Trophoblast cell (in vitro differentiated cells and primary cell): ENCODE results near the gene DYNC2I2.

ENCODE experiments used
- DNase-seq, 2 donors: peaks; one replicate each; pipeline ENCODE4 v3.0.0-alpha.2; 2016
- H2AFZ ChIP-seq: 2 replicates; pipeline ENCODE4 v1.6.1; 2013; ENCODE audit warnings: low read length, moderate library complexity, mild to moderate bottlenecking; ENCODE audit not compliant: insufficient read depth, poor library complexity
- H2AK5ac ChIP-seq: 2 replicates; pipeline ENCODE4 v1.6.1; 2013; ENCODE audit warnings: mild to moderate bottlenecking, low read length
- H2BK120ac ChIP-seq: 2 replicates; pipeline ENCODE4 v1.6.1; 2013; ENCODE audit warnings: low read length, mild to moderate bottlenecking, moderate library complexity; ENCODE audit not compliant: insufficient read depth, poor library complexity
- H2BK12ac ChIP-seq: 2 replicates; pipeline ENCODE4 v1.6.1; 2013; ENCODE audit warnings: mild to moderate bottlenecking, low read length, moderate library complexity
- H2BK5ac ChIP-seq: 2 replicates; pipeline ENCODE4 v1.6.1; 2013; ENCODE audit warnings: low read length, low read depth, moderate library complexity, mild to moderate bottlenecking; ENCODE audit not compliant: poor library complexity
- H3K14ac ChIP-seq: 2 replicates; pipeline ENCODE4 v1.6.1; 2013; ENCODE audit warnings: mild to moderate bottlenecking, low read length
- H3K18ac ChIP-seq: 2 replicates; pipeline ENCODE4 v1.6.1; 2013; ENCODE audit warnings: mild to moderate bottlenecking, low read length
- H3K23ac ChIP-seq: 2 replicates; pipeline ENCODE4 v1.6.1; 2013; ENCODE audit warnings: low read length
- H3K27ac ChIP-seq: 2 replicates; pipeline ENCODE4 v1.5.1; 2013; ENCODE audit warnings: low read depth, mild to moderate bottlenecking, inconsistent platforms, low read length, moderate library complexity
- H3K27me3 ChIP-seq: 2 replicates; pipeline ENCODE4 v1.6.1; 2013; ENCODE audit warnings: inconsistent platforms, mild to moderate bottlenecking, low read length, moderate library complexity; ENCODE audit not compliant: insufficient read depth
- H3K36me3 ChIP-seq, 2 experiments: 1 replicate in 1 of 2; 2 replicates in 1 of 2; pipeline ENCODE4 v1.6.1; 2013; ENCODE audit warnings: low read length in 2 of 2, mild to moderate bottlenecking in 2 of 2, moderate library complexity in 1 of 2; ENCODE audit not compliant: insufficient read depth in 2 of 2, control insufficient read depth in 1 of 2
- H3K4ac ChIP-seq: 2 replicates; pipeline ENCODE4 v1.6.1; 2013; ENCODE audit warnings: low read depth, mild to moderate bottlenecking, low read length, moderate library complexity
- H3K4me1 ChIP-seq, 2 experiments: 1 replicate in 1 of 2; 2 replicates in 1 of 2; pipeline ENCODE4 v1.6.1; 2013; ENCODE audit warnings: low read length in 2 of 2, mild to moderate bottlenecking in 2 of 2, moderate library complexity in 1 of 2; ENCODE audit not compliant: insufficient read depth in 2 of 2, control insufficient read depth in 1 of 2
- H3K4me2 ChIP-seq: 2 replicates; pipeline ENCODE4 v1.6.1; 2013; ENCODE audit warnings: inconsistent platforms, mild to moderate bottlenecking, low read length, moderate library complexity
- H3K4me3 ChIP-seq: 2 replicates; pipeline ENCODE4 v1.5.1; 2013; ENCODE audit warnings: mild to moderate bottlenecking, low read depth, low read length, inconsistent platforms
- H3K79me1 ChIP-seq: one replicate; pipeline ENCODE4 v1.6.1; 2013; ENCODE audit warnings: low read length
- H3K79me2 ChIP-seq: 2 replicates; pipeline ENCODE4 v1.6.1; 2013; ENCODE audit warnings: low read length, mild to moderate bottlenecking; ENCODE audit not compliant: control insufficient read depth, insufficient read depth, poor library complexity
- H3K9ac ChIP-seq: 2 replicates; pipeline ENCODE4 v1.6.1; 2013; ENCODE audit warnings: mild to moderate bottlenecking, low read length
- H3K9me3 ChIP-seq: 2 replicates; pipeline ENCODE4 v1.6.1; 2013; ENCODE audit warnings: low read depth, mild to moderate bottlenecking, control low read depth, inconsistent platforms, low read length; ENCODE audit not compliant: insufficient read depth
- H4K12ac ChIP-seq: 2 replicates; pipeline ENCODE4 v1.6.1; 2013; ENCODE audit warnings: low read depth, mild to moderate bottlenecking, low read length, moderate library complexity
- H4K8ac ChIP-seq: 2 replicates; pipeline ENCODE4 v1.6.1; 2013; ENCODE audit warnings: low read depth, mild to moderate bottlenecking, low read length, moderate library complexity
- H4K91ac ChIP-seq: one replicate; pipeline ENCODE4 v1.6.1; 2013; ENCODE audit warnings: low read depth, mild to moderate bottlenecking, low read length, moderate library complexity
- WGBS: extraction: QIAGEN DNeasy Blood & Tissue Kit; methylation state at CpG from one replicate; pipeline ENCODE4 v1.1.7; 2013; ENCODE audit warnings: missing lambda C conversion rate; ENCODE audit not compliant: insufficient read length, insufficient coverage; ENCODE audit errors: extremely low coverage; 5-methylcytosine and 5-hydroxymethylcytosine counted together

The DYNC2I2 gene

GRCh38 chr9:128619127-128619526, 37.5 kb downstream of the DYNC2I2 start:
- Histone ChIP-seq H3K79me1 (no peaks in the 10 kb centered on the region), H3K4me1 (no peaks in the 10 kb centered on the region), H3K36me3 (peaks cover 64 to 74% of the 10 kb centered on the region in 2 experiments), H3K23ac (no peak overlapping the region), H2BK5ac (no peak overlapping the region), H3K4me3 (no peak overlapping the region), H4K12ac (no peak overlapping the region), H2AFZ (no peak overlapping the region), H4K8ac (no peak overlapping the region), H2BK12ac (no peak overlapping the region), H3K14ac (no peak overlapping the region), H3K27ac (no peak overlapping the region), H3K4me2 (no peak overlapping the region), H4K91ac (no peak overlapping the region), H3K79me2 (no peaks in the 10 kb centered on the region), H3K9ac (no peak overlapping the region), H3K18ac (no peak overlapping the region), H3K4ac (no peak overlapping the region), H2BK120ac (no peak overlapping the region), H3K27me3 (no peaks in the 10 kb centered on the region), H3K9me3 (peaks cover 7% of the 10 kb centered on the region), H2AK5ac (no peak overlapping the region)
- no peak for DNase-seq
- no CpG with 5 or more reads among the region's 6 CpGs for WGBS

GRCh38 chr9:128617943-128618342, 38.7 kb downstream of the DYNC2I2 start:
- H3K14ac ChIP-seq, result no peak overlapping the region
- H2AK5ac ChIP-seq, result no peak overlapping the region
- H3K27me3 ChIP-seq, result no peaks in the 10 kb centered on the region
- no peak overlapping the region for H3K27ac ChIP-seq
- no peak overlapping the region for H3K4me2 ChIP-seq
- H3K18ac ChIP-seq, result no peak overlapping the region
- DNase-seq, result no peak
- H2BK12ac ChIP-seq, result no peak overlapping the region
- no peak overlapping the region for H2BK120ac ChIP-seq
- no peak overlapping the region for H4K8ac ChIP-seq
- no peak overlapping the region for H3K23ac ChIP-seq
- H3K4ac ChIP-seq, result no peak overlapping the region
- no peak overlapping the region for H4K91ac ChIP-seq
- H2AFZ ChIP-seq, result no peak overlapping the region
- H3K9ac ChIP-seq, result no peak overlapping the region
- H4K12ac ChIP-seq, result no peak overlapping the region
- WGBS, result no CpG with 5 or more reads among the region's 8 CpGs
- no peaks in the 10 kb centered on the region for H3K79me2 ChIP-seq
- no peaks in the 10 kb centered on the region for H3K4me1 ChIP-seq
- no peak overlapping the region for H3K4me3 ChIP-seq
- H3K9me3 ChIP-seq, result peaks cover 7% of the 10 kb centered on the region
- no peak overlapping the region for H2BK5ac ChIP-seq
- H3K36me3 ChIP-seq, result peaks cover 71 to 84% of the 10 kb centered on the region in 2 experiments
- no peaks in the 10 kb centered on the region for H3K79me1 ChIP-seq

GRCh38 chr9:128615571-128615970, 41.1 kb downstream of the DYNC2I2 start:
- no peak overlapping the region for H3K9ac ChIP-seq
- peaks cover 7% of the 10 kb centered on the region for H3K9me3 ChIP-seq
- no peak for DNase-seq
- H3K36me3 ChIP-seq, result peaks cover 69 to 86% of the 10 kb centered on the region in 2 experiments
- H3K23ac ChIP-seq, result no peak overlapping the region
- H2AFZ ChIP-seq, result no peak overlapping the region
- H2BK12ac ChIP-seq, result no peak overlapping the region
- H3K14ac ChIP-seq, result no peak overlapping the region
- no peak overlapping the region for H2BK120ac ChIP-seq
- H4K8ac ChIP-seq, result no peak overlapping the region
- no peak overlapping the region for H3K27ac ChIP-seq
- WGBS, result no CpG with 5 or more reads among the region's 12 CpGs
- no peak overlapping the region for H3K4me2 ChIP-seq
- no peaks in the 10 kb centered on the region for H3K27me3 ChIP-seq
- no peak overlapping the region for H2BK5ac ChIP-seq
- H3K4ac ChIP-seq, result no peak overlapping the region
- no peak overlapping the region for H4K91ac ChIP-seq
- H3K4me1 ChIP-seq, result no peaks in the 10 kb centered on the region
- no peaks in the 10 kb centered on the region for H3K79me2 ChIP-seq
- H2AK5ac ChIP-seq, result no peak overlapping the region
- no peak overlapping the region for H3K18ac ChIP-seq
- H3K4me3 ChIP-seq, result no peak overlapping the region
- H3K79me1 ChIP-seq, result no peaks in the 10 kb centered on the region
- no peak overlapping the region for H4K12ac ChIP-seq

GRCh38 chr9:128614728-128615127, 41.9 kb downstream of the DYNC2I2 start:
- Histone ChIP-seq H3K4ac (no peak overlapping the region), H3K9ac (no peak overlapping the region), H2AK5ac (no peak overlapping the region), H3K4me2 (no peak overlapping the region), H4K8ac (no peak overlapping the region), H2AFZ (no peak overlapping the region), H3K36me3 (peaks cover 64 to 87% of the 10 kb centered on the region in 2 experiments), H3K14ac (no peak overlapping the region), H3K9me3 (peaks cover 3% of the 10 kb centered on the region), H3K18ac (no peak overlapping the region), H4K12ac (no peak overlapping the region), H4K91ac (no peak overlapping the region), H3K4me1 (no peaks in the 10 kb centered on the region), H2BK120ac (no peak overlapping the region), H2BK5ac (no peak overlapping the region), H2BK12ac (no peak overlapping the region), H3K79me2 (no peaks in the 10 kb centered on the region), H3K79me1 (no peaks in the 10 kb centered on the region), H3K27me3 (no peaks in the 10 kb centered on the region), H3K23ac (no peak overlapping the region), H3K27ac (no peak overlapping the region), H3K4me3 (no peak overlapping the region)
- DNase-seq, result no peak
- WGBS, result no CpG with 5 or more reads among the region's 1 CpG
